Measurements from ENCODE around the gene RNF41.

The RNF41 gene

DNA sequence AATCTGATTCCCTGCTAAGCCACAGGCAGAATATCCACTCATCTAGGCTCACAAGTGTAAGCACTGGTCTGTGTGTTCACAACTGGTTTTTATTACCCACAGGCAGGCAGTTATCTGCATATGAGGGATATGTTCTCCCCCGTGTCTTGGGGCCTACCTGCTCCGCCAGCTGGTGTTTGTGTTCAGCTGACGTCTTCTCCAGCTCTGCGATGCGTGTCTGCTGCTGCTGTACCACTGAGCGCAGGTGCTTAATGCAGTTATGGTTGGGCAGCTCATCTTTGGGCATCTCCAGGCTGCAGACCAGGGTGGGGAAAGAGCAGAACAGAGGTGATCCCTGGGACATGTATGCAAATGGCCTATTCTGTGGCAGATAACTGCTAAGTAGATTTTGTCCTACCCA is 13.7 kb downstream of the RNF41 start:
- no peak for DNase-seq (ENCODE audit: low read depth in 2 of 2)

DNA sequence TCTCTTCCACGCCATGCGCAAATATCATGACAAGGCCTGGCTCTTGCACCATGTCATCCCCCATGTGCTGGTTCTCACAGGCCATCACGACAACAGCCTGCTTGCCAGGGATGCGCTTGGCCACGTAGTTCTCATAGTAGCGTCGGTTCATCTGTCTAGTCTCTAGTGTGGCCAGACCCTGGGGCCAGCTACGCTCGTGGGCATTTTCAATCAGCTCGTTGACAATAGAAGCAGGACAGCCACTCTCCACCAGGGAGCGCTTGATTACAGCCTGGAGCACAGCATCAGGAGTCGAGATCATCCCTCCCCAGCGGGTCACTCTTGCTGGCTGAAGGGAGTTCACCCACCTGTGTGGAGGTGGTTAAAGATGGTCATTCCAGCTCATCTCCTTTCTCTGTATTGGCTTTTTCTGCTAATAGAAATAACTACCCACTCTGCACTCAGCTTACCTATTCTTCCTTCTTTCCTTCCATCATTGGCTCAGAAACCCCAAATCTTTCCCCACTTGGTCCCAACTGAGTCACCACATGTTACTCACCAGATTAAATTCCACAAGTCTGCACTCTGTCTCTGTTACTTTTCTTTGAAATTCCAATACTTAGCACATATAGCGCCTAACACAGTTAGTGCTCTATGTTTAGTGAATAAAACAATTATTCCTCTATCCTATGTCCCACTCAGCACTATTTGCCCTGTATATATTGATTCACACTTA is 15.1 kb downstream of the RNF41 start:
- DNase-seq (ENCODE audit: low read depth in 2 of 2): no peak

DNA sequence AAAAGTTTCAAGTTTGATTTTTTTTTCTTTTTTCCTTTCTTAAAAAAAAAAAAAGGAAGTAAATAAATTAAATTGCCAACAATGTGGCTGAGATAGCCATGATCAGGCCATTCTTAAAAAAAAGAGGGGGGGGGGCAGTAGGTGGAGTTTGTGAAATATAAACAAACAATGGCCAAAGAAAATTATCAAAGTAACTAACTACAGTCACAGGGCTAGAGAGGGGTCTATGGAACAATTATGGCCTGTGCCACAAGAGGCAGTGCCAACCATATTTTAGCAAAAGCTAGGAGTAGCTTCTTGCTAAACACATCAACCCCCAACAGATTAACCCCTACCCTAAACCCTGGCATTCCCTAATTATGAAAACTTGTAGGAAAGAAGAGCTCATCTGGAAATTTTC is 16.3 kb downstream of the RNF41 start:
- DNase-seq (ENCODE audit: low read depth in 2 of 2): no peak

DNA sequence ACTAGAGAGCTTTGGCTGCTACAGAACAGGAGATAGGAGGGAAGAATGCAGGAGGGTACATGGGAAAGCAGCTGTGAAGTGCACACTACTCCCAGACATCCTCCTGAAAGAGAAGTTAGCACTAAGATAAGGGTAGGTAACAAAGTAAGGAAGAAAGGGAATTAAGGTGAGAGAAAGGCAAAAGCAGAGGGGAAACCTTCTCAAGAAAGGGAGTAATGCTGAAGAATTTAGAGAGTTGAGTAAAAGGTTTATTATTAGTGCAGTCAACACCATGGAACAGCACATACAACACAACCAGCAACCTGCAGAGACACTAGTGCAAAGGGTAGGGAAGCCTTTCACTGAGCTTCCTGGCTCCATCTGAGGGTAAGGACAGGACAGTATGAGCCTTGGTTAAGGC is 17.4 kb downstream of the RNF41 start:
- DNase-seq (ENCODE audit: low read depth in 2 of 2): no peak

DNA sequence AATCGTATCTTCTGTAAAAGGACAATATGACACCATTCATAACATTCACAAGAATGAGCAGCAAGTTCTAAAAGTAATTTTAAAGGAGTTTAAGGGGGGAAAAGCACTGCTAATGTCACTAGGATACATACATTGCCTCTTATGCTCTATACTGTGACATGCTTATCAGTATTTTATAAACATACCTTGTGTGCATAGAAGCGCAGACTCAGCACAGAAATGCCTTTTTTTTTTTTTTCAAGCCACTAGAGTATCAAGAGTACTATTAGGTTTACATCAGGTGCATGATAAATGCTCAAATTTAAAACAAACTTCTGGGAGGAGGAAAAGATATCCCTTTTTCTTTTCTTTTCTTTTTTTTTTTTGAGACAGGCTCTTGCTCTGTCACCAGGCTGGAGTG is 18.9 kb downstream of the RNF41 start:
- DNase-seq (ENCODE audit: low read depth in 2 of 2): no peak

DNA sequence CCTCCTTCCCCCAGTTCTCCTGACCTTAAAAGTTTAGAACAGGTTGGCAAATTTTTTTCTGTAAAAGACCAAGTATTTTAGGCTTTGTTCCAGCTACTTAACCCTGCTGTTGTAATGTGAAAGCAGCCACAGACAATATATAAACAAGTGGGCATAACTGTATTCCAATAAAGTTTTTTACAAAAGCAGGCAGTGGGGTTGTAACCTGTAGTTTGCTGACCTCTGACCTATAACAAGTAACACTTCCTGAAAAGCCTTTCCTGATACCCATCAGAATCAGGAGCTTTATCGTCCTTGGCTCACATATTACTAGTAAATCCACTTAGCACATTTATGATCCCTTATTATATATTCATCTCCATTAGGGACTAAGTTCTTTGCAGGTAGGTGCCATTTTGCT is 19.4 kb downstream of the RNF41 start:
- DNase-seq (ENCODE audit: low read depth in 2 of 2): no peak

DNA sequence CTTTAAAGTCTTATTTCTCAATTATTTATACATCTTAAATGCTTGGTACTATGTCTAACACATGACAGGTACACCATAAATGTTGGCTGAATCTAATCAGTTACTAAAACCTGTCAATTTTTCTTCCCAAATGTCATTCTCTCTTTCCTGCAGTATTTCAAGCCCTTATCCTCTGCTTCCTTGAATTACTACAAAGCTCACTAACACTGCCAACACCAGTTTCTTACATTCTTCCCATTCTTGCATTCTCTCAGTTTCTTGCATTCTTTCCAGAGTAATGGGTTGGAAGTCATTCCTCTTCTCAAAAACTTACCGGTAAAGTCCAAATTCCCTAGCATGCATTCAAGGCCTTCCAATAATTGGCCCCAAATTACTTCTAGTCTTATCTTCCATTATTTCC is 22.9 kb downstream of the RNF41 start:
- DNase-seq (ENCODE audit: low read depth in 2 of 2): no peak

DNA sequence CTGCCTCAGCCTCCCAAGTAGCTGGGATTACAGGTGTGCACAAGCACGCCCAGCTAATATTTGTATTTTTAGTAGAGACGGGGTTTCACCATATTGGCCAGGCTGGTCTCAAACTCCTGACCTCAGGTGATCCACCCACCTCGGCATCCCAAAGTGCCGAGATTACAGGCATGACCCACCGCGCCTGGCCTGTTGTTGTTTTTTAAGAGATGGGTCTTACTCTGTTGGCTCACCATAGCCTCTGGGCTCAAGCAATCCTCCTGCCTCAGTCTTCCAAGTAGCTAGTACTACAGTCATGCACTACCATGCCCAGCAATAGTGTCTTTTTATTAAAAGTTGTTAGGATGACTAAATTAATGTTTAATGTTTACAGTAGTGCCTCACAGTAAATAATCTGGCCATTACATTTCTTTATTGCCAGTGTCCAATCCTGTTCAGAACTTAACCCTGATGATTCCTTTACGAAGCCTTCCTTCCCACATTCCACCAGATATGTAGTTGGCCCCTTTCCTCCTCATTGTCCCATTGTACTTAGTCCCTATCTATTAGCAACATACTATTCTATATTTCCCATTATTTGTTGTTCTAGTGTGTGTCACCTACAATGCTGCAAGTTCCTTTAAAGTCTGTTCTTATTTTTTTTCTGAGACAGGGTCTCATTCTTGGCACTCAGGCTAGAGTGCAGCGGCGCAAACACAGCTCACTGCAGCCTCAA is 23.6 kb downstream of the RNF41 start:
- DNase-seq (ENCODE audit: low read depth in 2 of 2): no peak

DNA sequence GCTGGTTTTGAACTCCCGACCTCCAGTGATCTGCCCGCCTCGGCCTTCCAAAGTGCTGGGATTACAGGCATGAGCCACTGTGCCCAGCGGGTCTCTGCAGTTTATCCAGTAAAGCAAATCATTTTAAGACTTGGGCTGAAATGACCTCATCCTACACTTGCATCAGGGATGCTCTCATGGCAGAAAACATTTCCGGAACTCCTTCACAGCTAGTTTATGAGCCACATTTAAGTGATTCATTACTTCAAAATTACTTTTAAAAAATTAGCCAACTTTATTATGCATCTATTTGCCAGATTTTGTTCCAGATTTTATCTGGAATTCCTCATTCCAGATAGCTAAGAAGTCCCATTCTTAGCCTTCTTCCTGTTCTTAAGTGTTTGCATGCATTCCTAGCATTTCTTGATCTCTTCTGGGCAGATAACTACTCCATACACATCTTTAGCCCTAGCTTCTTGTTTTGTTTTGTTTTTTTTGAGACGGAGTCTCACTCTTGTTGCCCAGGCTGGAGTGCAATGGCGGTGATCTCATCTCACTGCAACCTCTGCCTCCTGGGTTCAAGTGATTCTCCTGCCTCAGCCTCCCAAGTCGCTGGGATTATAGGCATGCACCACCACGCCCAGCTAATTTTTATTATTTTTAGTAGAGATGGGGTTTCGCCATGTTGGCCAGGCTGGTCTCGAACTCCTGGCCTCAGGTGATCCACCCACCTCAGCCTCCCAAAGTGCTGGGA is 24.7 kb downstream of the RNF41 start:
- DNase-seq (ENCODE audit: low read depth in 2 of 2): peak; percentile 82 to 84

DNA sequence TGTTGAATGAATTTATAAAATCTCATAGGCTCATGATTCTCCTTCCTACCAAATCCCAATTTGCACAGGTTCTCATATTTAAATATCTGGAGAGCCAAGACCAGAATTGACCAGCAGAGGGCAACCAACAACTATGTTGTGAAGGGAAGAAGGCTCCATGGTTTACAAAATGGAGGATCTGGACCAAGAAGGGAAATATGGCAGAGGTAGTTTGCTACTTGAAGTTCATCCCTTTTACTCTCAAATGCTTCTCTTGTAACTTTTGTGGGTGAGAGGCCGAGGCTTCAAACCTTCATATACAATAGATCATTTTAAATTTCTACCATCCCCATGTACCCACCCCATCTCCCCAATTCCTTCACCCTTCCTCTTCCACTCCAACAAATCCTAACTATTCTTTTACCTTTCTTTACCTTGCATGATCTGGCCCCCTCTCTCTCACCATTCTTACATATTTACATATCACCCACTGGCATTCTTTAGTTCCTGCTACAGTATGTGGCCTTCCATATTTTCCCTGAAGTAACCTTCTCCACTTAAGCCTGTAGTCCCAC is 28.6 kb downstream of the RNF41 start:
- peak; percentile 54 to 62 for DNase-seq (ENCODE audit: low read depth in 2 of 2)

DNA sequence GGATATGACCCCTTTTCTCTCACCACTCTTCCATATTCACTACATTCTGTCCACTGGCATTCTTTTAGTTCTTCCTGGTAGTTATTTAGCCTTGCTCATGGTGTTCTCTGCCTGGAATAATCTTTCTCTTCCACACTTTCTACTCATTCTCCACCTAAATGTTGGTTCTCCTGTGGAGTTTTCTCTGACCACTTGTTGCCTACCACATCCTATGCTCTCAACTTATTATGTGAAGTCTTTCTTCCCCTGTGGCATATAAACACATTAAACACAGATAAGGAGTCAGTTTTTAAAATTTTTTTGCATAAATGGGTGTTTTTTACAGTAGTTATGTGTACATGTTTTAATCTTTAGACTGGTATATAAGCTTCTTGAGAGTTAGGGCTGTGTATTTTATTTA is 29.1 kb downstream of the RNF41 start:
- DNase-seq (ENCODE audit: low read depth in 2 of 2): no peak

DNA sequence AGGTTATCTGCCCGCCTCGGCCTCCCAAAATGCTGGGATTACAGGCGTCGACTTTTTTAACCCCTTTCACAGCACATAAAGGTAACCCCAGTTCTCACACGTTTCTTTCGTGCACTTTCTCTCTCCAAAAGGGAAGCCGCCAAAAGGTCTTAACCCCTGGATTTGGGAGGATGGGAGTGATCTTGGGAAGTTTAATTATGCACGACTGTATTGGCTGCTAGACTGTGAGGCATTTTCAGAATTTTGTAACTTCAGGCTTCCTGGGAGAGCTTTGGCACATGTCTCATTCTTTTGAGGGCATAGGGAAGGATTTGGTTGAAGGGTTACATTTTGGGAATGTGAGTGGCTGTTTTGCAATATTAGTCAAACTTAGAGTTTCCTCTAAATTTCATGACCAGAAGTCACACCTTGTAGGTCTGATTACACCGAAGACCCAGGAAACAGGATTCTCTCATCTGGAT is 31.0 kb downstream of the RNF41 start:
- DNase-seq (ENCODE audit: low read depth in 2 of 2): no peak

DNA sequence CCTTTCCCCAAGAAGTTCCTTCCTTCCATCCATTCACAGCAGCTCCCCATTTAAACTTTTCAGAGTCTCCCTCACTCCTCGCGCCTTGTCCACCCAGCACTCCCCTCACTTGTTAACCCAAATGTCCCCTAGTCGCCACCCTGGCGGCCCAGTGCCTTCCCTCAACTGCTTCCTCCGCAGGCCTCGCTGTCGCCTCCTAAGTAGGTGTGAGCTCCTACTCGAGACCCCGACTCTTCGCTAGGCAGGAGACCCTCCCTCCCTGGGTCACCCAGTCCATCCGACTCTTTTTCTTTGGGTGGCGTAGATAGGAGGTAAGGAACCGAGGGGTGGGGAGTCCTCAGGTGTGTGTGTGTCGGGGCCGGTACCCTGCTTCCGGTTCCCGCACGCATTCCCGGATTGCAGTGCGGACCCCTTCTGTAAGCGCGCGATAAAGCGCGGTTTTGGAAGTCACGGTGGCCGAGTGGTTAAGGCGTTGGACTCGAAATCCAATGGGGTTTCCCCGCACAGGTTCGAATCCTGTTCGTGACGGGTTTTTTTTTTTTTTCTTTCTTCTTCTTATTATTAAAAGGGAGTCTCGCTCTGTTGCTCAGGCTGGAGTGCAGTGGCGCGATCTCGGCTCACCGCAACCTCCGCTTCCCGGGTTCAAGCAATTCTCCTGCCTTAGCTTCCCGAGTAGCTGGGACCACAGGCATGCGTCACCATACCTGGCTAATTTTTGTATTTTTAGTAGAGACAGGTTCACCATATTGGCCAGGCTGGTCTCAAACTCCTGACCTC is 31.6 kb downstream of the RNF41 start:
- DNase-seq (ENCODE audit: low read depth in 2 of 2): peak; percentile 56 to 66

DNA sequence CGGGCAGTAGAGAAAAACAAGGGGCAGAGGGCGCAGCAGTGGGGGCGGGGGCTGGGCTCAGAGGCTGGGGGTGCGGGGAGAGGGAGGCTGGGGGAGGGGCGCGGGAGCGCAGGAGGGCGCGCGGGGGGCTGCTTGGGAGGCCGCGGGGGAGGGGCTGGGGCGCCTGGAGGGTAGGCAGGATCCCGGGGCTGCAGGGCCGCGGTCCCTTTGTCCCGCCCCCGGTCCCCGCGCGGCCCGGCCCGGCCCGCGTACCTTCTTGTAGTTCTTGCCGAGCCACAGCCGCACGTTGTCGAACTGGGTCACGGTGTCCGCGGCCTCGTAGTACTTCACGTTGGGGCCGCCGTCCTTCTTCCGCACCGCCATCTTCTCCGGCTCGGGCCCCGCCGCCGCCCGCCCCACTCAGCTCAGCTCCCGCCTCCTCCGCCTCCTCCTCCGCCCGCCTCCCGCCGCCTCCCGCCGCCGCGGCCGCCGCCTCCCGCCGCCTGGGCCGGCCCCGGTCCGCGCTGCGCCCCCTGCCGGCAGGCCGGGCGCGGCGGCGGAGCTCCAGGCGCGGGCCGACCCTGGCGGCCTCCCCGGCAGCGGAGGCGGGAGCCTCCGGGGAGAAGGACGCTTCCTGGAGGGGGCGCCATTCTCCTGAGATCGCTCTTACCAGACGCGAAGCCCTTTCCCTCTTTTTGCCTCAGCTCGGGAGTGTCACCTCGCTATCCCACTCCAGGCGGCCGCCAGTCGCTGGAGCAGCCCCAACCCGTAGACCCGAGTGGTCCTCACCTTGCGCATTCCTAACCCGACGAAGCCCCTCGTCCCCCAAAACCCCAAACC is 32.4 kb downstream of the RNF41 start, which contains the start of gene SMARCC2:
Gene SMARCC2, minus strand, starts transcription at position 385 of the 819 bp plus-strand sequence. Its CDS starts 22 bp downstream, at position 363.
- peak; percentile 49 to 66 for DNase-seq (ENCODE audit: low read depth in 2 of 2)

DNA sequence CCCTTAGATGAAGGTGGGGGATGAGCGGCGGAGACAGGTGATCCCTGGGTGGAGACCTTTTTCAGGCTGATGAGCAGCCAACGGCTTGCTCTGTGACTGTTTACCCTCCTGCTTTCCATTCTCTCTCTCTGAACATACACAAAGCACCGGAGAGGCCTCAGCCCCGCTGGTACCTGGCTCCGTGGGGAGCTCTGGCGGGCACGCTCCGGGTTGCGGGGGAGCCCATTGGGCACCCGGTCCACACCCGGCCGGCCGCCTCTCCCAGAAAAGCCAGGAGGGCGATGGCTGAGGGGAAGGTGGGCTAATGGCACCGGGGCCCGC is 33.0 kb downstream of the RNF41 start:
- DNase-seq (ENCODE audit: low read depth in 2 of 2): no peak

DNA sequence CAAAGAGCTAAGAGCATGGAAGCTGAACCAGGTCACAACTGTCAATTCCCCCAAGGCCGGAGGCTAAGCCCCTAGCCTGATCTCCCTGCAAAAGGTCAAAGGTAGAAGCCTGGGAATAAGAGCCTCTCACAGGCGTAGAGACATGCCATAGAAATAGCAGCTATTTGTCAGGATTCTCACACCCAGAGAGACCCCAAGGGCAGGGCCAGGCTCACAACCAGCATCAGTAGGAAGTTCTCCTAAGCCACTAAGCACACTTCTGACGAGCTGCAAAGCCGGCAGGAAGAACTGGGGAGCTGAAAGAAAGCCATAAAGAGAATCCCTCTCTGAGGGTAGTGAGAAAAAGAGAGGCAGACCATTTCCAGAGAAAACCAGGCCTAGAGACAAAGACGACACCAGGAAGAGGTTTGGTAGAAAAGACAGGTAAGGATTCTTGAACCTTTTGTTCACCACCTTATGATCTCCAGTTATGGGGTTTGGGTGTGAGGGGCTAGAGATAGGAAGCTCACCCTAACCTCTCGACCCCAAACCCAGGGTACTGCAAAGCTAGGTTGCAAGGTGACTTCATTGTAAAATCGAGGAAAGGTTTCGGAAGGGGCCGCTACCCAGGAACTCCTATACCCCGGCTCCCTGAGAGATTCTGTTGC is 33.5 kb downstream of the RNF41 start:
- DNase-seq (ENCODE audit: low read depth in 2 of 2): no peak

DNA sequence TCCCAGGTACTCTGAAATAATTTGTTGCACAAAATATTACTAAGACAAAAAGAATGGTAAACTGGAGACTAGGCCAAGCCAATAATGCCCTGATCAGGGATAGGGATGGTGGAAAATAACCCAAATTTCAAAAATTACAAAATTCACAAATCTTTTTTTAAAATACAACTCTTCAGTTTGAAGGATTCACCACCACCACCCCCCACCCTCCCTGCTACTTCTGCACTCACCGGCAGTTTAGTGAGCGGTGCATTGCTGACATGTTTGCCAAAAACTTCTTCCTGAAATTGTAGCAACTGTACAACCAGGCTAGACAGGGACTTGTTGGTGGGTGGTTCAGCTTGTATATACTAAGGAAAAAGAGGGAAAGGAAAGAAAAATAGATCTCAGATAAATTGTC is 34.8 kb downstream of the RNF41 start:
- DNase-seq (ENCODE audit: low read depth in 2 of 2): no peak

DNA sequence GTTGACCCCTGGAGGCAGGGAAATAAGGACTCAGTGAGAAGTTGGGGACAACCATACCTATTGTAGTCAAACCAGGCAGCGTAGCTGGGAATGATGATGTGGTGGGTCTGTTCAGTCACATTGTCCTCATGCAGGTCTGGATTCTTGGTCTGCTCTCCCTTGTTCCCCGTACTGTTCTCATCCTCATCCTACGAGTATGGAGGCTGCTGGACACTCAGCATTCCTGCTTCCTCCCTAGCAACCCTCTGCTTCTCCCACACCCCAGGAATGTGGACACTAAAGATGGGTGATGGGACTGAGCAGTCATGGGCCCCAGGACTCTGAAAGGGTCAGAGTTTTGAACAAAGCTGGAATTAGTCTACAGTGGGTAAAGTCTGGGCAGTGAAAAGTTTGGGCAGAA is 43.4 kb downstream of the RNF41 start:
- DNase-seq (ENCODE audit: low read depth in 2 of 2): no peak

DNA sequence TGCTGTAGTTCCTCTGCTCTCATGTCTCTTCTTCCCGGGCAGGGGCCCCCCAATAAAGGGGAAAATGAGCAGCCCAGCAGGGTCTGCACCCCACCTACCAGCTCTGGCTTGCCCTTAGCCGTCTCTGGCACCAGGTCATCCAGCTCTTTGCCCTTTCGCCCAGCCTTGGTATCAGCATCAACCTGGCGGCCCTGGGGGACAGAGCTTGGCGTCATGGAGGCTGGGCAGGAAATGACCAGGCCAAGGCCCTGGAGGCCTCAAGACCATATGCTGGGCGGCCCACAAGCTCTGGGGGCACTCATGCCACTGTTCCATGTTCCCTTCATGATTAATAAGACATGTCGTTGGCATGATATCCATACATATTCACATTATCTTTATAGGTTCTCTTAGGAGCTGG is 48.9 kb downstream of the RNF41 start:
- no peak for DNase-seq (ENCODE audit: low read depth in 2 of 2)

DNA sequence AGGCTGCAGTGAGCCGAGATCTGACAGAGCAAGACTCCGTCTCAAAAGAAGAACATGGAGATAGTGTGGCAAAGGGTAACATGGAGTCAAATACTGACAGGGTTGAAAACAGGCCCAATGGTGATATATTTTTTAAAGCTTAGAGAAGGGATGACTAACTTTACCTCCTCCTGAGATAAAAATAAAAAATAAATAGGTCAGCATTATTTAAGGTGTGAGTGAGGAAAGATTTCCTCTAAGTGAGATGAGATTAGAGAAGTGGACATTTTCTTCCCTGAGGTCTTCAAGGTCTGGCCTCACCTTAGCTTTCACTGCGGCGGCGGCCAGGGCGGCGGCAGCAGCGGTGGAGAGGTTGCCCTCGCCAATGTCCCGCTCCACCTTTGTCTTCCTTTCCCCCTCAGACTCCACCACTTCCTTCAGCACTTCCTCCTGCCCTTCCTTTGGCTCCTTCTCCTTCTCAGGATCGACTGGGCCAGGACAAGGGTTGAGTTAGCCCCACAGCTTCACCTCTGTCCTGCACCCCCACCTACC is 52.4 kb downstream of the RNF41 start:
- no peak for DNase-seq (ENCODE audit: low read depth in 2 of 2)
